GM18505 (cell line): ENCODE results near the gene SORBS2.

Source experiments
- ATAC-seq: cut with Tn5 transposase; IDR thresholded peaks from one replicate; pipeline ENCODE4 v1.9.1; 2021; ENCODE audit not compliant: unreplicated experiment
- POLR2A ChIP-seq: IDR thresholded peaks from 4 replicates; pipeline ENCODE4 v1.6.1; 2011; ENCODE audit warnings: borderline replicate concordance; ENCODE audit not compliant: insufficient read depth, insufficient read length; ENCODE audit errors: extremely low read depth

Gene SORBS2

DNA sequence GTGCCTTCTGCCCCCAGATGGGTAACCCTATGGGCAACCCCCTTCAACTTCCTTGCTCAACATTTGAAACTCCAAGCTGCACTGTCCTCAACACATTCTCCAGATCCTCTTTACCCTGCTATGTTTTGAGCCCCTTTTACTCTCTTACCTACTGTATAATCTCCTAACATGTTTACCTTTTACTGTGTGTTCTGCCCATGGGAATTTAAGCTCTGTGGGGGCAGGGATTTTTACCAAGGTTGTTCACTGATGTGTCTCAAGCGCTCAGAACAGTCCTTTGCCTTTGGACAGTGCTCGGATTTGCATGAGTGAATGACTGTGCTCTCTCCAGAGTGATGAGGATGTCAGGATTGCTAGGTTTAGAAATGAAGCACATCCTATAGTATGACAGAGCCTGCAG lies 53.2 kb downstream of the SORBS2 start:
- no peak for TF ChIP-seq POLR2A
- ATAC-seq = no peak

DNA sequence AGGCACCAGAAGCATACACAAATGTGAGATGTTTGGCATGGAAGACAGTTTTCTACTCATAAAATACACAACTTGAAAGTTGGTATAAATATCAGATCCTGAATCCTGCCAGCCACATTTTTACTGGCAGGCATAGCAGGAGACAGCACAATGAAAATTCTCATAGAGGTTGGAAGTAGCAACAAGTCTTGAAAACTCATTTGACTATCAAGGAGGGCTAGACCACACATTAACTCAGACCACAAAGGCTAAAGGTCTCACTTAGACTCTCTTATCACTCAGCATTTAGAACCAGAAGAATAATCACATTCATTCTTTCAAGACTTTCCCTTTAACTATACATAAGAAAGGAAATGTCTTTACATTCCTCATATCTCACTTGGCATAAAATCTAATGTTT lies 56.5 kb downstream of the SORBS2 start:
- TF ChIP-seq POLR2A = no peak
- no peak for ATAC-seq

DNA sequence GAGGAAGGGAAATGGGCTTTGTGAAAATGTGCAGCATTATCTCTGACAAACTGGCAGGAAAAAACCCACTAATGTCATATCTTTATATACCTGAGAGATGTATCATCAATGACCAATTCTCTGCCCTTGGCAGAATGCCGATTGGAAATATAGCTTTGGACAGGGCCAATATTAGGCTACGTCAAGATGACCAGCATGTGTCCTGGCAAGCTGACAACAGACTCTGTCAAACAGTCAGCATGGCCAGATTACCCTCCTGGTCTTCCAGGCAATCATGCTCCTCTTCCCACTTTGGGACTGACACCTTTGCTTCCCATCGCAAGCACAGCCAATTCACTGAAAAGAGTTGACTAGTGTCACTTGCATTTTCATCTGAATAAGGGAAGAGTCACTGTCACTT lies 57.0 kb downstream of the SORBS2 start:
- TF ChIP-seq POLR2A = no peak
- ATAC-seq = no peak

DNA sequence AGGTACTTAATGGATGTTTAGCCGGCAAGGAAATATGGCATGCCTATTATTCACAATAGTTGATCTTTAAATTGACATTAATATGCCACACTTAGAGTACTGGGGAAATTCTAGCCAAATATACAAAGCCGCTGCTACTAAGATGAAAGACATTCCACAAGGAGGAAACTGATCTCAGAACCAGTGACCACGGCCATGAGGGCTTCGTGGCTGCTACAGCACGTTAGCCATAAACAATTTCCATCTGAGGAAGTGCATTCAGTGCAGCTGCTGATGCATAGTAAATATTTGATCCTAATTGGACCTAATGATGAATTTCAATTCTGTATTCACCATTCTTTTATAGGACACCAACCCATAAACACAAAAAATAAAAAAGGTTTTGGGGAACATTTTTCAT lies 59.1 kb downstream of the SORBS2 start:
- TF ChIP-seq POLR2A = no peak
- ATAC-seq = no peak

DNA sequence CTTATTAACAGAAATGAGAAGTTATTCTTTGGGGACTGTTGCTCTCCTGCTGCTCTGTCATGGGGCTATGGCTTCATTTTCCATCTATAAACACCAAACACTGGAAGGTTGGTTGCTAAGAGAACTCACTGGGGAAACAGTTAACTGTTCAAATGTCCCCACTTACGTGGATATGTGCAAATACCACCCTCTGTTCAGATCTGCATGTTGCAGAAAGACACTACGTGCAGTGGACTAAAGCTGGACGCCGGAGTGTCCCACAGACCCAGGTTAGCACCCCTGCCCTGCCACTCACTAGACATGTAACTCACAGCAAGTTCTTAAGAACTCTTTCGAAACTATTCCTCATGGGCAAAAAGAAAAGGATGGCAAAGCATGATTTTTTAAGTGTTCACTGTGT lies 62.1 kb downstream of the SORBS2 start:
- ATAC-seq = no peak
- no peak for TF ChIP-seq POLR2A

DNA sequence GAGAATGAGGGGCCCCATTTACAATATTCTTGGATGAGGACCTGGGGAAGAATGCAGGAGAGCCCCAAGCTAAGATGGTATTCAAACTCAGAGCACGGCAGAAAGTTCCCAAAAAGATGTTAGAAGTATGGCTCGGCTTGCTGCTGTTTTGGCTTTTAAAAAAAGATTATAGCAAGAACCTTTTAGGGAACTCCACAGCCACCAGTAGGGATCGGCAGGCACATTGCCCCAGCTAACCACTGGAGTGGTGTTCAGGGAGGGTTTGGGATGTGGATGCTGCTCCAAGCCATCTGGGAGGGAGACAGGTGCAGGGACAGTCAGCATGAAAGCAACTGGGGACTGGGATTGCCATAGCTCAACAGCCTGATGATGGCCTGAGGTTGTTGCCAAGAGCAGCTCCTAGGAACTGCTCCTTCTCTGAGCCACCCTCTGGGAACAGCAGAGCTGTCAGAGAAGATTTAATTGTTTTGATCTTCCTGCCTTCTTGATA lies 63.0 kb downstream of the SORBS2 start:
- no peak for ATAC-seq
- TF ChIP-seq POLR2A = no peak

DNA sequence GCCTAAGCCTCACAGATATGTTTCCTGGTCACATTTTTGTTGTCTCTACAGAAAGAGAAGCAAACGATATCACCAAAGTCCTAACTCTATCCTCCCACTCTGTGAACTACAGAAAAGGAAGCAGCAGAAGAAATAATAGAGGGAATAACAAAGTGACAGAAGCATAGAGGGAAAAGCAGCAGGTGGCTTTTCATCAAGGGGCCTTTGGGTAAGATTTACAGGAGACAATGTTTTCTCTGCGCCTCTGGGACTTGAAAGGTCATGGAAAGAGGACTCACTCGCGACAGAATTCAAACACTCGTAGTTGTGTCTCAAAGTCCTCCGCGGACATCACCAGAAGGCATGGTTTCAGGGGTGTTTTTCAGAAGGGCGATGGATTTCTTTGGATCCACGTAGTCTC lies 66.1 kb downstream of the SORBS2 start:
- no peak for ATAC-seq
- TF ChIP-seq POLR2A = no peak

DNA sequence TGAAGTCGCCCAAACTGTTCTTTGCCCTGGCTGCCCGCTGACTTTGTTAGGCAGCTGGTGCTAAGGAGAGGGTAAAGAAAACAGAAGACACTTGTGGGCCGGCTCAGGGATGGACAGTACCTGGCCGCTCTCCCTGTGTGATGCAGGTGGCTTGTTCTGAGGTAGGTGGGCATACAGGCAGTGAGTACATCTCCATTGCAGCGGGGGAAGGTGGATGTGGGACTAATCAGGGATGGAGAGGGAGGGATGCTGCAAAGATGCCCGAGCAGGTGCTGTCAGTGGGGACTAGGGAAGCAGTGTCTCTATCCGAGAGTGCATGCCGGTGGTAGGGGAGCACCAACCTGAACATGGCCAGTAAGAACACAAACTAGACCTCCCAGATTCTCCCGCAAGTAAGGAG lies 67.0 kb downstream of the SORBS2 start:
- no peak for ATAC-seq
- no peak for TF ChIP-seq POLR2A

DNA sequence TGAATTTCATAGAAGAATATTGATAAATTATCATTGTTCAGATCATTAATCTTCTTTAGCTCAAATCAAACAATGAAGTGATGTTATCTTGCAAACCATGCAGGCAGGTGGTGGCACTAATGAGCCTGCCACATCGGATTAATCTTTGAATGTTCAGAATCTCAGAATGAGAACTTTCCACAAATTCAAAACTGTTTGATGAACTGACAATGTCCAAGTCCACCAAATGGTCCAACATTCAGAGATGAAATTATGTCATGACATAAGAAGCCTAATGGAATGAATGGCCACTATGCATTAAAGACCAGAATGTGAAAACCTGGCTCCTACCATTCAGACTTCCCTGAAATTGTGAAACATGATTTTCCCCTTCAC lies 67.5 kb downstream of the SORBS2 start:
- TF ChIP-seq POLR2A = no peak
- ATAC-seq = no peak

DNA sequence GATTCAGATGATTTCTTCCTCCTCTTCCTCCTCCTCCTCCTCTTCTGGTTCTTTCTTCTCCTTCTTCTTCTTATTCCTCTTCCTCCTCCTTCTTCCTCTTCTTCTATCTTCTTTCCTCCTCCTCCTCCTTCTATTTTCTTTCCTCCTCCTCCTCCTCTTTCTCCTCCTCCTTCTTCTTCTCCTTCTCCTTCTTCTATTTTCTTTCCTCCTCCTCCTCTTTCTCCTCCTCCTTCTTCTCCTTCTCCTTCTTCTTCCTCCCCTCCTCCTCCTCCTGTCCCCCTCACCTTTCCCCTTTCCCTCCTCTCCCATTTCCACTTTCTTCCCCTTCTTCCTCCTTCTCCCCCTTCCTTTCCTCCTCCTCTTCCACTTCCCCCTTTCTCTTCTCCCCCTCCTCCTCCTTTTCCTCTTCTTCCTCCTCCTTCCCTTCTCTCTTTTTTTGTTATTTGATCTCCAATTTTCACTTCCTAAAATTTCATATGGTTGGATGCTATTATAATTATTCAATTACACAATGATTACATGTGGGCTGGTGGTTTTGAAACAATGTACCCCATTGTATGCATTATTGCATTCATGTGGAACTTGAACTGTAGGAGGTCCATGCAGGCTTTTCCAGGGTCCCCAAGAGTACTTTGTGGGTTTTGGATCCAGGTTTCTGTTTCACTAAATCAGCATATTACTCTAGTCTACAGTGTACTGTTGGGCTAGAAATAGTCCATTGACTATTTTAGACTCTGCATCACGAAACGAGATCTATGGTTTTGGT lies 68.1 kb downstream of the SORBS2 start:
- TF ChIP-seq POLR2A = no peak
- ATAC-seq = no peak

DNA sequence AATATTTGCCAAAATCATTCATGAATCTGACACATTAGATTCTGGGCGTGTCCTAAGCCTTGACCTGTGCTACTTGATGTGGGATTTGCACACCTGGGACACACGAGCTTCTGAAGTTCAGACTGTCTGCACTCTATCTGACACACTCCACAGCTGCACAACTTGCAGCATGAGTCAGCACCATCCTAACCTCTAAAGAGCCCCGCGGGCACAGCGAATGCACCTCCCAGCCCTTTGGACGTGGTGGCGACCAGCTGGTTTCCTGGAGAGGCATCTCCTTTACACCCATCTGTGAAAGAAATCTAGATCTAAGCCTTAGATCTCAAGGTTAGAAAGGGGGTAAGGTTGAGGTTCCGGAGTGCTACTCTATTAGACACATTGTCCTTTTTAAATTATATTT lies 69.2 kb downstream of the SORBS2 start:
- no peak for TF ChIP-seq POLR2A
- peak; percentile 78 for ATAC-seq

DNA sequence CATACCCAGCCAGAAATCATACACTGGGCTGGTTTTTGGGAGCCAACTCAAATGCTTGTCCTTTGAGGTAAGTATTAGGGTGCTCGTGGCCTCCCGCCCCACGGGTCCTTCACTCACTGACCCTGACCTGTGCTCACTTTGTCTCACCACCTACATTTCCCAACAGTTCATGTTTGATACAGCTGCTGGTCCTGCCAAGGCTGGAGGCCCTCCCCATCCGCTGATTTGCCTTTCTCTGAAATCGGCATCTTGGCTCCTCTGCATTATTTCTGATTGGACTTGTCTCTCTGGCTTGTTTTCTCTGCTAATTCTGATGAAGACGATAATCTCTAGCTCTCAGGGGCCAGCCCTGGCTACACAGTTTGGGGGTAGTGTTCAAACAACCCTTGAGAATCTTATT lies 70.2 kb downstream of the SORBS2 start:
- no peak for ATAC-seq
- no peak for TF ChIP-seq POLR2A

DNA sequence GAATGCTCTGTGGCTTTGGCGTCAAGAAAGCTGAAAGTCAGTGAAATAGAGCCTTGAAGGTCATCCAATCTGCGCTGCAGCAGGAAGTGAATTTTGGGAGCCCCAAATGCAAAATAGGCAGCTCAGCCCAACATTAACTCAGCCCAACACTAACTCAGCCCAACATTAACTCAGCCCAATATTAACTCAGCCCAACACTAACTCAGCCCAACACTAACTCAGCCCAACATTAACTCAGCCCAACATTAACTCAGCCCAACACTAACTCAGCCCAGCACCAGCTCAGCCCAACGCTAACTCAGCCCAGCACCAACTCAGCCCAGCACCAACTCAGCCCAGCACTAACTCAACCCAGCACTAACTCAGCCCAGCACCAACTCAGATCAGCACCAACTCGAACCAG lies 71.5 kb downstream of the SORBS2 start:
- no peak for ATAC-seq

DNA sequence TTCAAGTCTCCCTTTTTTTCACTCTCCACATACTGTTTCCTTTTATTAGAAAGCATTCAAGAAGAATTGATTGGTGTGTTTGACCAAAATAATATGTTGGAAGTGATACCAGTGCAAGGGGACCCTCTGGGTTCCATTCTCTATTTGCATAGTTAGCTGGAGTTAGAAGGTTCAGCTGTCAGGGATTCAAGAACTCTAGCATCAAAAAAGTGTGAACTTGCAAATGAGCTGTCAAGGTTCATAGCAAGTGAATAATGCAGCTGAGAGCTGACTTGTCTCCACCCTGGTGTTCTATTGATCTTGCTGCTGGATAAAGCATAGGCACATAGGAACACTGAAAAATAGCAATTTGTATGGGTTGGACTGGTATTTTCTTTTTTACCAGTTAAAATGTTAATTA lies 73.2 kb downstream of the SORBS2 start:
- ATAC-seq = no peak

More for the DNA sequence above, 71.5 kb downstream of the SORBS2 start:
- TF ChIP-seq POLR2A = no peak

More for the DNA sequence above, 73.2 kb downstream of the SORBS2 start:
- TF ChIP-seq POLR2A = no peak
